ENCODE results near the gene XNDC1N.

DNA sequence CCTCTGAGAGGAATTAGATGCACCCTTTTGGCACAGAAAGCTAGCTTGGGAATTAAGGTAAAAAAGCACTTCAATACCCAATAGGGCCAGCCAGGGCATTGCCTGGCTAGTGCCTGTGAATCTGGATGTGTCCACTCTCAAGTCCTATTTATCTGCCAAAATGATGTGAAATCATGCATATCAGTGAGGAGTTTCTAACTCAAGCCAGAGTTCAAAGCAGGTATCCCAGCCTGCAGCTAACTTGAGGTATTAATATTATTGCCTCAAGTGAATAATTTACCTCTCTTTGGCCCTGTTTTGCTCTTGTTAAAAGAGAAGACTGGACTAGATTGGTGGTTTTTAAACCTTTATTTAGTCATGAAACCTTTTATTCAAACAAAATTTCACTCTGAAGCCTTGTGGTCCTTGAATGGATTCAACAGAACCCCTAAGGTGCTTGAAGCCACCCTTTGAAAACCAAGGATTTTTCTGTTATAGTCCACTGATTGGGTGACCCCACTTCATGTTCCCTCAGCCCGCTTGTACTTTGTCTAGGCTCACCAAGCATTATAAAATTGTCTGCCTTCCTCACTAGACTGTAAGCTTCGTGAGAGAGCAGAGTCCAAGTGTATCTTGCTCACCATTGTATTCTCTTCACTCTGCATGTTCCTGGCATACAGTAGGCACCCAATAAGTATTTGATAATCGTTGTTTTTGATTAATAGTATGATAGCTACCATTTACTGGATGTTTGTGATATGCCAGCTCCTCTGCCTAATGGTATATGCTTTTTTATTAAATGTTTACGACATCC lies 4.9 kb upstream of the XNDC1N start:
- no peak for TF ChIP-seq POLR2A (IDR thresholded peaks at IDR 0.05; ENCODE audit: low read depth, low read length)
- no peak for TF ChIP-seq POLR2AphosphoS5 (IDR thresholded peaks at IDR 0.05; ENCODE audit: low read depth, low read length)
